ENCODE results near the gene GRID1.
"Not testable (repeated sequence)": the region's sequence is repeated elsewhere in the genome, so short reads cannot be mapped to it uniquely, and the experiment has no call there.

GRID1 gene

DNA sequence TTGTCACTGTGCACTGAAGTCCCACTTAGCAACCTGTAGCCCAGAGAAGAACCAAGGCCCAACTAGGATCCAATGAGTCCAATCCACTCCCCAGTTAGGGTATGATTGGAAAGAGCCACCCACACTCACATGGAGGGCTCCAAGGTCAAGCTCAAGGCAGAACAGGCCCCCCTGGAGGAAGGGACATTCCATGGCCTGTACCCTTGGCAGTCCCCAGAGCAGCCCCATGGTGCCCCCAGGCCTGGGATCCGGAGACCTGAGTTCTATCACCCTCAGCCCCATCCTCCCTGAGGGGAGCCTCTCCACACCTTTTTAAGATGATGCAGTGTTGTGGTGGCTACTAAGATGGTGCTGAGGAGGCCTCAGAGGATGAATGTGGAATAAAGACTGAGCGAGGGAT is 231.4 kb downstream of the GRID1 start:
- DNase-seq (ENCODE audit: low spot score), result no peak

DNA sequence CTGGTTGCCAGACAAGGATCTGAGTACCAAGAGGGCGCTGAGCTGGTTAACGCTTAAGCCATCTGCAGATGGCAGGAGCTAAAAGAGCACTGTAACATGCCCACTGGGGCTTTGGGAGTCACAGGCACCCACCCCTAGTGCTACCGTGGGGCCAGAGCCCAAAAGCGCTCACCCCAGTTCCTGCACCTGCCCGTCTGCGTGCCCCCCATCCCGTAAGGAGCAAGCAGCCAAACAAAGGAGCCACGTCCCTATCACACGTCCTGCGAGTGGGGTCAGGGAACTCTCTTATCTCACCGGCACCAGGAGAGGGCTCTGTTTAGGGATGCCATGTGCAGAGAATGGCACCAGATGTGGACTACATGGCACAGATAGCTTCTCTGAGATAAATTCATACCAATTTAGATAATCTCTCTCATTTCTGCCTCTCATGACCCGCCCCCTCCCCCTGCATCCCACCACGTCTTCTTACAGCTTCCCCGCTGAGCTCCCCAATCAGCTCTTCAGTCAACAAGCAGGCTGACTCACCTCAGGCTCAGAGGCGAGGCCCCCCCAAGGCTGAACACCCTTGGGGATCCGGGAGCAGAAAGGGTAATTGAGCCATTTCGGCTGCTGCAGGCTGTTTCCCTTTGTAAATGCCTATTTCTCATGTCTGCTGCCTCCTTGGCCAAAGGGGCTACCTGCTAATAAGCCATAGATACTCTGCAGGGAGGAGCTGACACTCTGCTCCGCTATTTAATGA is 235.7 kb downstream of the GRID1 start:
- DNase-seq (ENCODE audit: low spot score), result no peak

DNA sequence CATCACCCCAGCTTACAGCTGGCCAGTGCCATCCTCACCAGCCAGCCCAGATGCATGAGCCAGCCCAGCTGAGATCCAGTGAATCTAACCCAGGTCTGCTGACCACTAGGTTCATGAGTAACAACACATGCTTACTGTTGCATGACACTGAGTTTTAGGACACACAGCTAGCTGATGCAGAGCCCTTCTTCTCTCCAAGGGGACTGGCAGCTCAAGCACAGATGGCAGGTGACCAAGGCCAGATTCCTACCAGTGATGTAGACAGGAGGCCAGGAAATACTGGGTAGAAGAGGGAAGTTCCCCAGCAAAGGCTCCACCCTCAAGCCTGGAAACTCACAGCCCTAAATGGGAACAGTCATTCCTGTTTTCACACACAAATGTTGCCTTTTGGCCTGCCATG is 236.6 kb downstream of the GRID1 start:
- no peak for DNase-seq (ENCODE audit: low spot score)

DNA sequence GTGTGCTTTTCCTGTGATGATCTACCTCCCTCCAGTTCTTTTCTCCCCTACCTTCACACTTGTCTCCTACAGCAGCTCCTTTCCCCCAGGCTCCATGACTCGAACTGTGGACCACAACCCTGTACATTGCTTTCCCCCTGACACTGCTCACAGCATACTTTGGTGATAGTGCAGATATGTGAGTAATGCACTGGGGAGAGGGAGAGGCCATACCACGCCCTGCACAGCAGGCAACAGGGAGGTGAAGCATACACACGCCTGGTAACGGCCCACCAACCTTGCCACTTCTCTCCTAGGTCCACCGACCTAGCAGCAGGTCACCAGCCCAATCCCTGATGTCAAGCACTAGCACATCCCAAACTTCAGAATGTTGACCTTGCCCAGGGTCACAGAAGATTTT is 238.2 kb downstream of the GRID1 start:
- no peak for DNase-seq (ENCODE audit: low spot score)

DNA sequence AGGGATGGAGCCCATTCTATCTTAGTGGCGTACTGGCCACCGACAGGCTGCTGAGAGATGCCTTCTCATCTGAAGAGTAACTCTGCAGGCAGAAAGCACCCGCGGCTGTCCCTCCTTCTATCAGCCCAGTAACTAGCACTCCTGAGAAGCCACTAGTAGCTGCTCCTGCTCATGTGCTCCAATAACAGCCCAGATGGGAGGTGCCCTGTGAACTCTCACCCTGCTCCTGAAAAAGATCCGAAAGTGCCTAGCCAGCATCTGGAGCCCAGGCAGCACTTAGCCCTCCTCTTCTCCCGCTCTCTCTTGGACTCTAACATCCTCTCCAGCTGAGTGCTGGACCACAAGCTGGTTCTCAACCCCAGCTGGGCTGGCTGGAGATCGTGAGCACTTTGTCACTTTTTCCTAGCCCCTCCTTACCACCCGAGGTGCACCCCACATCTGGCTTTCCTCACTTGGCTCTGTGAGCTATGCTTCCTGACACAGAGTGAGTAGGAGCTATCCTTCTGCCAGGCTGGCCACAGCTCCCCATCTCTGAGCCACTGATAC is 239.2 kb downstream of the GRID1 start:
- DNase-seq (ENCODE audit: low spot score), result no peak

DNA sequence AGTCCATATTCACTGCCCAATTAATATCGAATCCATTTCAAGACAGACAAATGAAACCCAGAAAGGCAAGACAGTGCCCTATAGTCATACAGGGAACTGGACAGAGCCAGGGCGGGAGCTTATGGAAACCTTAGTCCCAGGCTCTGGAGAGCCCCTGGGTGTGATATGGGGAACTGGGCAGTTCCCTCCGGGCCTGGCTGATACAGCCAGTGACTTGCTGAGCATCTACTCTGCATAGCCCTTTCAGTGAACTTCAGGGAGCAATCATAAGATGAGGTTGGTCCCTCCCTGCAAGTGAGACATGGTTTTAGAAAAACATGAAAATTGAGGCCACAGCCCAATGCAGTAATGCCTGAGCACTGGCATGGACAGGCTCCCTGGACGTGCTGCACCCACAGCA is 241.9 kb downstream of the GRID1 start:
- no peak for DNase-seq (ENCODE audit: low spot score)

DNA sequence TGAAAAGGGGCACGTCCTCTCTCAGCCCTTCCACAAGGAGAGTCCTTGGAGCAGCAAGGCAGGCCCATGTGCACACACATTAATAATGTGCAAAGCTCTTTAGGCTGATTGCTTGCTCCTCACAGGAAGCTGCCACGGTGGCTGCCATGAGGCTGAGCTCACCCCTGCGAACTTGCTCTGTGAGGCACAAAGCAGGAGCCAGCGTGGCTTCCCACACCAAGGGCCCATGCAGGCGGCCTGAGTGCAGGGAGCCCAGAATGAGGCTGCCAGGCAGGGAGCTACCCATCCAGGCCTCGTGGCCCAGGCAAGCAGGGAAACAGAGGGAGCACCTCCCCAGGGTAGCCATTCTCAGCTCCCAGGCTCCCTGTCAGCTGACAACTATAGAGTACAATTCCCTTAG is 242.9 kb downstream of the GRID1 start:
- no peak for DNase-seq (ENCODE audit: low spot score)

DNA sequence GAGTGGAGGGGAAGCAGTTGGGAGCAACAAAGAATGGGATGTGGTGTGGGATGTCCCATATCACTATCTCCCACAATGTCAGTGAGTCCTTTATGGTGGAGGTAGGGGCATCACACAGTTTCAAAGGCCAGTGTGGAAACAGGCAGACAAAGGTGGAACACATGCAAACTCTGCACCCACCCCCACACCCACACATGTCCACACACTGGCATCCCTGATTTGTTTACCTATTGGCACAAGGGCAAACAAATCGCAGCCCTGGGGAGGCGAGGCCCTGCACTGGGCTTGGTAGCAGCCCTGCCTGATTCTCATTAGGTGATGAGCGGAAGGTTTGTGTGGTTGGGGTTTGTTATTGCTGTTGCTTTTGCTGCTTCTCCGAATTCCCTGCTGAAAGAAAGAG is 243.3 kb downstream of the GRID1 start:
- DNase-seq (ENCODE audit: low spot score), result no peak

DNA sequence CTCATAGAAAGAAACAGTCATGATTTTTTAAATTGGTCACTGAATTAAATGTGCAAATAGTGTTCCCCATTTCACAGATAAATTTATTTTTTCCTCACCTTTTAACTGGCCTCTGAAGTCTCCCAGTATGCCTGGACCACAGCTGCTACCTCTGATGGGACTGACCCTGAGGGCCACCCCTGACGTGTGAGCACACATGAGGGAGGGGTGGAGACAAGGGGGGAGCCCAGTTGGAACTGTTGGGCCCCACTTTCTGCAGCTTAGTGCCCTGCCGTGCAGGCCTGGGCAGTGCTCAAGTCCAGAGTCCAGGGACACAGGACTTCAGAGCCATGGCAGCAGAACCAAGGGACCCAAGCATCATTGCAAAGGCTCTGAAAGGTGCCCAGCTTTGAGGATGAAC is 243.9 kb downstream of the GRID1 start:
- no peak for DNase-seq (ENCODE audit: low spot score)

DNA sequence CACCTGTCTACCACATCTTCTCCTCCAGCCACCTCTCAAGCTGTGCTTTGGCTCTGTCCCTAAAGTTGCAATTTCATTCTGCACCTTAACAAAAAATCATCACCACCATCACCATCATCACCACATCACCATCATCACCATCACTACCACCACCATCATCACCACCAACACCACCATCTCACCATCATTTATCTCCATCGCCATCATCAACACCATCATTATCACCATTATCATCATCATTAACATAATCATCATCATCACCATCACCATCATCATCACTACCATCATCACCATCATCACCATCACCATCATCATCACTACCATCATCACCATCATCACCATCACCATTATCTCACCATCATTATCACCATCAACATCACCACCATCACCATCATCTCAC is 245.4 kb downstream of the GRID1 start:
- no peak for DNase-seq (ENCODE audit: low spot score)

DNA sequence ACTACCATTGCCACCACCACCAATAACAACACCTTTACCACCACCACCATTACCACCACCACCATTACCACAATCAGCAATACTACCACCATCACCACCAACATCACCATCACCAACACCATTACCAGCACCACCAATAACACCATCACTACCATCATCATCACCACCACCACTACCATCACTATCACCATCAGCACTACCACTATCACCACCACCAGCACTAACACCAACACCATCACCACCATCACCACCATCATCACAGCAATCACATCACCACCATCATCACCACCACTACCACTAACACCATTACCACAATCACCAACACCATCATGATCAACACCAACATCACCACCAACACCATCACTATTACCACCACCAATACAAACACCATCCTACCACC is 249.5 kb downstream of the GRID1 start:
- no peak for DNase-seq (ENCODE audit: low spot score)

DNA sequence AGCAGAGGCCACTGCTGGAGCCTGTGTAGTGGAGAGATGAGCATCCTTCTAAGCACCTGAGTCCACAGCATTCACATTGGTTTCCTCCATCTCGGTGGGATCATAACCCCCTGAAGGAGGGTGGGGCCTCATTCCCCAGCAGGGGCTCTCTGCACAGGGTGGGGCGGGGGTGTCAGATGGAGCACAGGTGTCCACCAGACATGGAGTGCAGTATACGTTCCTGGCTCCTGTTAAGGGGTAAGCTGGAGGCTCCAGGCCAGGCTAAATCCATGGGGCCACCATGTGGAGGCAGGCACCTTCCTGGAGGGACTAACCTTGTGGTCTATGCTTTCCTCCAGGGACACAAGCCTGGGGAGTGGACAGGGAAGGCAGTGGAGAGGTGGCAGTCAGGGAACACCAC is 252.6 kb downstream of the GRID1 start:
- DNase-seq (ENCODE audit: low spot score), result no peak

DNA sequence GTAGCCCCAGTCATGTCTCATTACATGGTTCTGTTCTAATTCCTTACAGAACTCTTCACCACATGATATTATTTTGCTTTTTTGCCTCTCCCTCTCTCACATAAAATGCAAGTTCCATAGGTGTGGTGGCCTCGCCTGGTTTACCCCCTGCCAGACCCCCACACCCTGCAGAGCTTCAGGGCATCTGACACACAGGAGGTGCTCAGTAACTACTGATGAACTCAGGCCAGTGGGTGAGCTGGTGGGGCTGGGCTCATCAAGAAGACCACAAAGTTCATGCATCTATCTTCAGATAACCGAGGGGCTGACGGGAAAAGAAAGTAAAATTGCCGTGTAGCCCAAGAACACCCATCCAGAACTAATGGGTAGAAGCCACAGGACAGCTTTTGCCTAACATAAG is 253.1 kb downstream of the GRID1 start:
- no peak for DNase-seq (ENCODE audit: low spot score)

DNA sequence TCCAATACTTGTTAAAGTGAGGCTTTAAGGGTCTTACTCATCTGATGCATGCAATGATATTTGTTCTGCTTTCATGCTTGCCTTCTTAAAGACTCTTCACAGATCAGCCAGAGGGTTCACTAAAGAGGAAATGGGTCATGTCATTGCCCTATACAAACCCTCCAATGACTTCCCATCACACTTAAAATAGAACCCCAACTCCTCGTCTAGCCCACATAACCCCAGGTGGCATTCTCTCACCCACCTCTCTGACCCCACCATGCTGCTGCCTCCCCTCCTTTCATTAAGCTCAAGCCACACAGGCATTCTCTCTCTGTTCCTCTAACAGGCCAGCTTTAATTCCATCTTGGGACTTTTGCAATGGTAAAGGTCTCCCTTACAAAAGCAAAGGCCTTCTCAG is 253.6 kb downstream of the GRID1 start:
- DNase-seq (ENCODE audit: low spot score), result no peak

DNA sequence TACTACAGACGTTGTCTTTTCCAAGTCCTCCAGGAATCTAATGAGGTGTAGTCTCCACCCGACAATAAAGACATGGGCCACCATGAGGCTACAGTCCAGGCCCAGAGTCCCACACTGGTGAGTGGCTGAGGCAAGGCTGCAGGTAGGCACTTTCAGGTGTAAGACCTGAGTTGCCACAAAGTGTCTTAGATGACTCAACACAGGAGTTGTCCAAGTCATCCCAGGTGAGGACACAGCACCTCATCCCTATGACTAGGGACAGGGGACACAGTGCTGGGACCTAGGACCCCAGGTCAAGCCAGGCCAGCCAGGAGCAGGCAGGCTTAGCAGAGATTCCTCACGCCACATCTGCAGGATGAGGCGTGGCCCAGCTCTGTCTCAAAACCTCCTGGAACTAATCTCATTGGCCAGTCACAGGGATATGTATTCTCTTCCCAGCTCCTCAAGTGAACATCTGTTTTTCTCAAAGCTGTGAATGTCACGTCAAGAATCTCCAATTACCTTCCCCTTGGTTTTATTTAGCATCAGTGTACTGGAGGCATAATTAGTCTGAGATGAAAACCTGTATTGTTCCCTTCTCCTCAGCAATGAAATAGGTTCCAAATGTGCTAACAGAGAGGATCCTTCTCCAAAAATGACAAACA is 254.6 kb downstream of the GRID1 start:
- no peak for DNase-seq (ENCODE audit: low spot score)

DNA sequence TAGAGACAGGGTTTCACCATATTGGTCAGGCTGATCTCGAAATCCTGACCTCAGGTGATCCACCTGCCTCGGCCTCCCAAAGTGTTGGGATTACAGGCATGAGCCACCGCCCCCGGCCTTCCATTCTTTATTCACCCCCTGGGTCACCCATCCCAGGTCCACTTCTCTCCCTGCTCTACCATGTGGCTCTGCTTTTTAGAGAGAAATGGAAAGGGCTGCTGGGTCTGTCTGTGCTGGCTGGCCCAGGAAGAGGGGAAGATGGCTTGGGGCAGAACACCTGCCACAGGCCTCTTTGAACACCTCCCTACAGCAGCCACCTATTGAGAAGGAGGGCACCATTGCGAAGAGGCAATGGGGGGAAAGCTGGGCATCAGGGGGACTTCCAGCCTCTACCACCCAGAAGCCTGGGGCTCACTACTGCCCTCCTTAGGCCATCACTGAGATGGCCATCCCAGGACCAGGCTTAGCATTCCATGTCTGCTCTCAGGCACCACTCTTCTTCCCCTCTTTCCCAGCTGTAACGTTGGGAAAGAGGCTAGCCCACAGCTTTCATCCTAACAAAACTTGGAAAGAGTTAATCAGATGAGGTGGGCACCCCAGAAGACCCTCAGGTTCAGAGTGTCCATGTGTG is 256.3 kb downstream of the GRID1 start:
- DNase-seq (ENCODE audit: low spot score), result no peak

DNA sequence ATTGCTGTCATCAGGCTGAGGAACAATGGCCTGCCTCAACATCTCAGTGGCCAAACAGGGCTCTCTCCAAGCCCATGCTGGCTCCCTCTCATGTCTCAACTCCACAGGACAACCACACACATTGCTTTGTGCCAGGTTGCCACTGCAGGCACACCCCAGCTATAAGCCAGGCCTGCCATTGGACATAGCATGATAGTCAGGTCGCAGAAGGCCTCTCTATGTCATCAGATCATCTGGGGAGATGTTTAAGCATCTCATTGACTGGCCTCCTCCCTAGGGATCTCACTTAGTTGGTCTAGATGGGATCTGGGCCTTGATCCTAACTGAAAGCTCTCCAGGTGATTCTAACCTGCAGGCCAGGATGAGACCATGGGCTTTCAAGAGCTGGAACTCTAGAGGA is 257.2 kb downstream of the GRID1 start:
- no peak for DNase-seq (ENCODE audit: low spot score)

DNA sequence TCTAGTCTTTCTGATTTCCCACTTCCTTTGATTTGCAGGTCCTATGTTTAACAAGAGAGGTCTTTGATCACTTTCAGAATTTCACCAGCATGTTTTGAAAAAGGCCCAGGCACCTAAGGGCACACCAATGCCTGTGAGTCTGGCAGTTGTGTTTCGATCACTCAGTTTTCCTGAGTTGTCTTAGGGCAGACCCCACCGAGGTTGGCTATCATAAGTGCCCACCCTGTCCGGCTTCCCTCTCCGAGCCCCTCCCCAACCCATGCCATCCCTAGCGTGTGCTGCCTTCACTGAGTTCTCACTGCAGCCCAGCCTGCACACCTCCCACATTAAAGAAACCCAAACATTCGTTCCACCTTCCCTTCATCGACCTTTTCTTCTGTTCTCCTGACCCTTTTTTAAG is 257.9 kb downstream of the GRID1 start:
- DNase-seq (ENCODE audit: low spot score), result no peak

DNA sequence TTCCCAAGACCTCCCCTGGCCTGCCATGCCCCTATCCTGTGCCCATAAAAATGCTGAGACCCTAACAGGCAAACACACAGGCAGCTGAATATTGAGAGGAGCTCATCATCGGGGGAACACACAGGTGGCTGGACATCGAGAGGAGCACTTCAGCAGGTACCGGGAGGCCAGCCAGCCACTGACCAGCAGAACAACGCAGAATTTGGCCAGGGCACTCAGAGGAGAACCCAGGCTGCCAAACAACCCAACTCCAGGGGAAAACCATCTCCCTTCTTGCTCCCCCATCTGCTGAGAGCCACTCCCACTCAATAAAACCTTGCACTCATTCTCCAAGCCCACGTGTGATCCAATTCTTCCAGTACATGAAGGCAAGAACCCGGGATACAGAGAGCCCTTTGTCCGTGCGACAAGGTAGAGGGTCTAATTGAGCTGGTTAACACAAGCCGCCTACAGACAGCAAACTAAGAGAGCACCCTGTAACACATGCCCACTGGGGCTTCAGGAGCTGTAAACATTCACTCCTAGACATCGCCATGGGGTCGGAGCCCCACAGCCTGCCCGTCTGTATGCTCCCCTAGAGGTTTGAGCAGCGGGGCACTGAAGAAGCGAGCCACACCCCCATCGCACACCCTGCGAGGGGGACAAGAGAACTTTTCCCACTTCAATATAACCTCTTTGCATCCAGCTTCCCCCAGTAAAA is 258.8 kb downstream of the GRID1 start:
- DNase-seq (ENCODE audit: low spot score), result not testable (repeated sequence)

DNA sequence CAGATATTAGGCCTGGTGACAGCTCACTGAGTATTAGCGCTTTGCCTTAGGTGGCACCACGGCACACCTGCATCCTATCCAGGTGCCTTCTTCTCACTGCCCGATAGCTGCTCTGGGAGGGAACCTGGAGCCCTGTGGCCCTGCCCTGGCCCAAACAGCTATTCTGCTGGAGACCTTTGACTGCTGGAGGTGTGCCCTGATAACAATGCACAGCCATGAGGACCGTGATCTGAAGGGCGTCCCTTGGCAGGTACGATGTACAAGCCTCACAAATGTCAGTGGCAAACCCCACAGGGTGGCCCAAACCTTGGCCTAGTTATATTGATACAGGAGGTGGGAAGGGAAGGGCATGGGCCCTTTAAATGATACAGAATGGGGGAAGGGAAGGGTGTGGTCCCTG is 259.5 kb downstream of the GRID1 start:
- no peak for DNase-seq (ENCODE audit: low spot score)

DNA sequence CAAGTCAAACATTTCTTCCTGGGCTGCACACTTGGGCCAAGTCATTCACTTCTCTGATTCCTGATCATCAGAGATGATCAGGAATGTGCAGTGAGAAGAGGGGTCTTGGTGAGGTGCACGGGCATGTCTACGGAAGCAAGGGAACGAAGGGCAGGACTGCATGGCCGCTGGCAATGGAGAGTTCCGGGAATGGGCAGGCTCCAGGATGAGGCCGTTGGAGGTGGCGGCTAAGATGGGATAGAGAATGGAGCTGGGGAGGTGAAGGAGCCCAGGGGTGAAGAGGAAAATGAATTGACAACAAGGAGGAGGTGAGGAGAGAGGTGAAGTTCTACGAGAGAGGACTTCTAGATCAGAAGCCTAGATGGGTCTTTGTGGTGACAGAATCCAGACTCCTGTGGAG is 260.0 kb downstream of the GRID1 start:
- no peak for DNase-seq (ENCODE audit: low spot score)

DNA sequence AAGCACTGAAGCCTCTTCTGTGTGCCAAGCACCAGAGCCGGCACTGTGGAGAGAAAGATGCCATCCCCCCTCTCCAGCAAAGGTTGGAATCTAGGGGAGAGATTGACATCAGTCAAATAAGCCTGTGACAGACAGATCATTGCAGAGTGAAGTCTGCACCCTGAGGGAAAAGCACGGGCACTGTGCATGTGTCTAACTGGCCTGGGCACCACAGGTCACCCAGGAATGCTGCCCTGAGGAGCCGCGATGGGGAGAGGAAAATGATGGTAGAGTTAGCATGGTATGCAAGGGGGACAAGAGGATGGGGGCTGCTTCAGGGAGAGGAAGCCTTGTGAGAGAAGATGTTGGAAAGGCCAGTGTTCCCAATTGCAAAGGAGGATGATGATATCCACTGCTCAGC is 261.0 kb downstream of the GRID1 start:
- DNase-seq (ENCODE audit: low spot score), result no peak

DNA sequence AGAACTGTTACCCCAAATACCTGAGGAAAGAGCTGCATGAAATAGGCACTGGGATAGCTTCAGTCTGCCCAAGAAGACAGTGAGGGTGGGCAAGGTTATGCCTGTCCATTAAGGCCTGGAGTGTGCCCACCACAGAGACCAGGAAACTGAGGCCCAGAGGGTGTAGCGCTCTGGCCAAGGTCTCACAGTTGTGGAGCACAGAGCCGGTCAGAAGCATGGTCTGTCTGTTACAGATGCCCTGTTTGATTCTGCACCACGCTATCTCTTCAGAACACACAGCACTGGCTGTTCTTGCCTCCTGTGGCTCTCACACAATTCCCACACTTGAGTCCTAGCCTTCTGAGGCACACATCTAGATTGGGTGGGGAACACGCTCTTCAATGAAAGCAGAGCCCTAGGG is 261.4 kb downstream of the GRID1 start:
- no peak for DNase-seq (ENCODE audit: low spot score)

Measured in D341Med (cell line).